Chondrocyte (in vitro differentiated cells): ENCODE results near the gene RBM41. TPM values are rescaled to one million over a fixed set of nuclear protein-coding genes. Genes with fewer than 3 reads are reported as not detected.
"Not testable (repeated sequence)": the region's sequence is repeated elsewhere in the genome, so short reads cannot be mapped to it uniquely, and the experiment has no call there.

Source experiments
- DNase-seq: peaks from one replicate; pipeline ENCODE4 v3.0.0; 2021; ENCODE audit warnings: mixed read lengths, low spot score
- H3K27ac Mint-ChIP-seq: one replicate; pipeline ENCODE4 v1.8.0; 2021; ENCODE audit warnings: mild to moderate bottlenecking, moderate library complexity, mixed read lengths; ENCODE audit not compliant: unreplicated experiment
- H3K27me3 Mint-ChIP-seq: 2 replicates; pipeline ENCODE4 v1.8.0; 2021; ENCODE audit warnings: low read depth, mixed read lengths
- H3K36me3 Mint-ChIP-seq: 2 replicates; pipeline ENCODE4 v1.8.0; 2021; ENCODE audit warnings: low read depth, mixed read lengths
- H3K4me1 Mint-ChIP-seq: 2 replicates; pipeline ENCODE4 v1.8.0; 2021; ENCODE audit warnings: low read depth, mild to moderate bottlenecking, mixed read lengths
- H3K4me3 Mint-ChIP-seq: one replicate; pipeline ENCODE4 v1.8.0; 2021; ENCODE audit warnings: mild to moderate bottlenecking, moderate library complexity, mixed read lengths; ENCODE audit not compliant: unreplicated experiment
- H3K9me3 Mint-ChIP-seq: 2 replicates; pipeline ENCODE4 v1.8.0; 2021; ENCODE audit warnings: low read depth, mixed read lengths
- CTCF ChIP-seq: fragments of 200-600 bp; sonication (generic); IDR thresholded peaks from 2 replicates; pipeline ENCODE4 v1.5.0; 2021; ENCODE audit warnings: antibody characterized with exemption, mild to moderate bottlenecking, moderate library complexity
- total RNA-seq: library from RNA; stranded (reverse); gene quantifications from 3 replicates; pipeline ENCODE4 v1.2.1, GENCODE V29; 2021

The RBM41 gene
- total RNA-seq, 1 donor from 2014 or later, result 11.8 TPM

GRCh38 chrX:107076158-107076557, 42.5 kb downstream of the RBM41 start:
- peaks cover 11% of the 10 kb centered on the region for H3K36me3 Mint-ChIP-seq
- H3K27me3 Mint-ChIP-seq, result no peaks in the 10 kb centered on the region

GRCh38 chrX:107057731-107058130, 60.9 kb downstream of the RBM41 start:
- DNase-seq, H3K27ac Mint-ChIP-seq, H3K4me3 Mint-ChIP-seq, H3K4me1 Mint-ChIP-seq, H3K36me3 Mint-ChIP-seq, H3K27me3 Mint-ChIP-seq: not testable (repeated sequence)
- H3K9me3 Mint-ChIP-seq, result peaks cover 26% of the 10 kb centered on the region

More at GRCh38 chrX:107076158-107076557, 42.5 kb downstream of the RBM41 start:
- no peak for DNase-seq
- no peaks in the 10 kb centered on the region for H3K4me1 Mint-ChIP-seq
- no peak overlapping the region for H3K27ac Mint-ChIP-seq
- no peak for TF ChIP-seq CTCF
- peaks cover 50% of the 10 kb centered on the region for H3K9me3 Mint-ChIP-seq
- no peak overlapping the region for H3K4me3 Mint-ChIP-seq

- no peaks in the 10 kb centered on the region for H3K4me1 Mint-ChIP-seq
- no peak for DNase-seq
- no peak overlapping the region for H3K4me3 Mint-ChIP-seq
- H3K9me3 Mint-ChIP-seq, result peaks cover 26% of the 10 kb centered on the region
- TF ChIP-seq CTCF, result no peak
- H3K36me3 Mint-ChIP-seq, result no peaks in the 10 kb centered on the region
- no peak overlapping the region for H3K27ac Mint-ChIP-seq
- no peaks in the 10 kb centered on the region for H3K27me3 Mint-ChIP-seq
These were observed 63.6 kb downstream of the RBM41 start for GRCh38 chrX:107054978-107055377.

- DNase-seq, result no peak
- Mint-ChIP-seq H3K4me3 (no peak overlapping the region), H3K9me3 (peaks cover 18% of the 10 kb centered on the region), H3K36me3 (no peaks in the 10 kb centered on the region), H3K27me3 (peaks cover 3% of the 10 kb centered on the region), H3K27ac (no peak overlapping the region), H3K4me1 (no peaks in the 10 kb centered on the region)
- no peak for TF ChIP-seq CTCF
These were observed 68.4 kb downstream of the RBM41 start for GRCh38 chrX:107050195-107050709.

- no peaks in the 10 kb centered on the region for H3K36me3 Mint-ChIP-seq
- DNase-seq, result no peak
- H3K4me3 Mint-ChIP-seq, result no peak overlapping the region
- H3K27me3 Mint-ChIP-seq, result peaks cover 5% of the 10 kb centered on the region
- peaks cover 10% of the 10 kb centered on the region for H3K9me3 Mint-ChIP-seq
- no peaks in the 10 kb centered on the region for H3K4me1 Mint-ChIP-seq
- no peak for TF ChIP-seq CTCF
- H3K27ac Mint-ChIP-seq, result no peak overlapping the region
These were observed 71.0 kb downstream of the RBM41 start for GRCh38 chrX:107047622-107048021.

GRCh38 chrX:107029752-107030151, 88.9 kb downstream of the RBM41 start:
- TF ChIP-seq CTCF, result no peak
- no peak for DNase-seq
- Mint-ChIP-seq H3K36me3 (no peaks in the 10 kb centered on the region), H3K9me3 (peaks cover 1% of the 10 kb centered on the region), H3K4me3 (no peak overlapping the region), H3K27ac (no peak overlapping the region), H3K4me1 (no peaks in the 10 kb centered on the region), H3K27me3 (peaks cover 3% of the 10 kb centered on the region)
